GM21825 (cell line): ENCODE data around the gene ACSL1.
"Not testable (repeated sequence)": the region's sequence is repeated elsewhere in the genome, so short reads cannot be mapped to it uniquely, and the experiment has no call there.

Experiments
- ATAC-seq: cut with Tn5 transposase; IDR thresholded peaks from one replicate; pipeline ENCODE4 v1.9.1; 2021; ENCODE audit warnings: mild to moderate bottlenecking, moderate library complexity; ENCODE audit not compliant: unreplicated experiment

Gene ACSL1

DNA sequence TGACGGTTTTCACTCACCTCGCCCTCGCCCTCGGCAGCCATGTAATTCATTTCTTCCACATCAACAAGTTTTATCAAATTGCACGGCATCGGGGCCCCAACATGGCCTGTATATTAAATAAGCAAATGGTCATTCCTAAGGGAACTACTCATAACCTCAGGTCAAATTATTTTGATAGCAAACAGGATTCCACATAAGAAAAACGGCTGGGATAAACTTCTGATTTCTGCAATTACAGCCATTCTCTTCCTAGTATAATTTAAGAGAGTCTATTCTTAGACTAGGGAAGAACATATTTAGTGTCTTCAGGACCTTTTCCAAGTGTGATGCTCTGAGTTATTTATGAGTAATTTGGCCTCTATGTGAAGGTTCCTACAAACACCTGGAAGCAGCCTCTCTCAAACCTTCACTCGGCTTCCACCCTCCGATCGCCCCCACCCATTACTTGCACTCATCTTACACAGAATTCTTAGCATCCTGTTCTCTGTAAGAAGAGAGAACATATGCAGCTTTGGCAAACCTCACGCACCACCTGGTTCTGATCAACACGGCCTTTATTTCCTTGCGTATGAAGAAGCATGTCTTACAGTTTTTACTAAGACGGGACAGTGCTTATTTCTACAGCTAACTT lies 62.5 kb downstream of the ACSL1 start:
- no peak for ATAC-seq

GRCh38 chr4:184762100-184762499 lies 63.7 kb downstream of the ACSL1 start:
- ATAC-seq = peak; percentile 88

- ATAC-seq = no peak
Measured at GRCh38 chr4:184760681-184761080, 65.1 kb downstream of the ACSL1 start.

DNA sequence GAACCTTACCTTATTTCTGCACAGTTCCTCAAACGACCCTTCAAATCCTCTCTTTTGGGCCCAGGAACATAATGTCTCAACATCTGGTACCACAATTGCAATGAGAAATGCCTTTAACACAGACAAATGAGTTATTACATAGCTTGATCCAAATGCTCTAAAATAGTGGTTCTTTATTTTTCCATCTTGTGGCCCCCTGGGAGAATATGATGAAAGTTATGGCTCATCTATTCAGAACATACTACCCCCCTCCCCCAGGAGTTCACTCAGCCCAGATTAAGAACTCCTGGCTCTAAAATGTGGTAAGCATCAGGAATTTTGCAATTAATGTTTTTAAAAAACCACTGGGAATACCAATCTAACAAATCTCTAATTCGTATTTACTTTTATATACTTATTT lies 68.0 kb downstream of the ACSL1 start:
- no peak for ATAC-seq

GRCh38 chr4:184756399-184756798 lies 69.4 kb downstream of the ACSL1 start:
- no peak for ATAC-seq

GRCh38 chr4:184755278-184755677 lies 70.5 kb downstream of the ACSL1 start:
- no peak for ATAC-seq

GRCh38 chr4:184752496-184753275 lies 73.1 kb downstream of the ACSL1 start:
- ATAC-seq = no peak

- no peak for ATAC-seq
Measured at GRCh38 chr4:184751585-184751956, 74.2 kb downstream of the ACSL1 start.

- no peak for ATAC-seq
Measured at GRCh38 chr4:184750926-184751584, 74.7 kb downstream of the ACSL1 start.

- ATAC-seq = no peak
Measured at GRCh38 chr4:184748251-184748652, 77.5 kb downstream of the ACSL1 start.

GRCh38 chr4:184747034-184747830 lies 78.5 kb downstream of the ACSL1 start:
- ATAC-seq = no peak

- ATAC-seq = peak; percentile 66
Measured at GRCh38 chr4:184745831-184746795, 79.7 kb downstream of the ACSL1 start.

DNA sequence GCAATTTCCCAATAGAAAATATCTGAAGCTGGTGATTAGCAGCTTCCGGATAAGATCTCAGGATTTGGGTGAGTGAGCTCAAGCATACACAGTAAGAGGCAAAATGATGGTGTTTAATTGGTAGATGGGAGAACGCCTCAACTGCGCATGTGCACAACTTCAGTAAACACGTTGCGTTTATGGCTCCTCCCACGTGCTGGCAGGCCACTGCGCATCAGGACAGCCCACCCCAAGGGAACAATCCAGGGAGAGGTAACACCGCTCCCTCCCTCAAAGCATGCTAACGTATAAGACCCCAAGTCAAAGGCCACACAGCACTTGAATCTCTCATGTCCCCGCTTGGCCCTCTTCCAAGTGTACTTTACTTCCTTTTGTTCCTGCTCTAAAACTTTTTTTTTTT lies 81.5 kb downstream of the ACSL1 start:
- no peak for ATAC-seq

DNA sequence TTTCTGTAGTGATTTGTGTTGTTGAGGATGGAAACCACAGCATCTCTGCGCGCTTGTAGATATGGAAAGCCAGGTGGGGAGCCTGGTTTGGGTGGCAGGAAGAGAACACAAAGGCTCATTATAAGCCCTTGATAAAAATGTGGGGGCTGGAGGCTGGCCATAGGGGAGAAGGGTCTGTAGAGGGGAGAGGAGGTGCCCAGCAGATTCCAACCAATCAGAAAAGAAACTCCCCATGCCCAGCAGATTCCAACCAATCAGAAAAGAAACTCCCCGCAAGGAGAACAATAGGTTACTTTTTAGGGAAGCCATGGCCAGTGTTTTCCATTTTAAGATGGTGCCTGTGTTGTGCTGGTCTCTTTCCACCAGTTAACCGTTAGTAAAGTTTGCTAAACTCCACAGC lies 82.1 kb downstream of the ACSL1 start:
- ATAC-seq = no peak

GRCh38 chr4:184741651-184742050 lies 84.1 kb downstream of the ACSL1 start:
- not testable (repeated sequence) for ATAC-seq

- no peak for ATAC-seq
Measured at GRCh38 chr4:184740980-184741391, 84.8 kb downstream of the ACSL1 start.

DNA sequence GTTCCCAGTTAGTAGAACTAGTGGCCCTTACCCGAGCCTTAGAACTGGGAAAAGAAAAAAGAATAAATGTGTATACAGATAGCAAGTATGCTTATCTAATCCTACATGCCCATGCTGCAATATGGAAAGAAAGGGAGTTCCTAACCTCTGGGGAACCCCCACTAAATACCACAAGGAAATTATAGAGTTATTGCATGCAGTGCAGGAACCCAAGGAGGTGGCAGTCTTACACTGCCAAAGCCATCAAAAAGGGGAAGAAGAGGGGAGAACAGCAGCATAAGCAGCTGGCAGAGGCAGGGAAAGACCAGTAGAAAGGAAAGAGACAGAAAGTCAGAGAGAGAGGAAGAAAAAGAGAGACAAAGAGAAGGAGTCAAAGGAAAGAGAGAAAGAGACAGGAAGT lies 86.2 kb downstream of the ACSL1 start:
- not testable (repeated sequence) for ATAC-seq

DNA sequence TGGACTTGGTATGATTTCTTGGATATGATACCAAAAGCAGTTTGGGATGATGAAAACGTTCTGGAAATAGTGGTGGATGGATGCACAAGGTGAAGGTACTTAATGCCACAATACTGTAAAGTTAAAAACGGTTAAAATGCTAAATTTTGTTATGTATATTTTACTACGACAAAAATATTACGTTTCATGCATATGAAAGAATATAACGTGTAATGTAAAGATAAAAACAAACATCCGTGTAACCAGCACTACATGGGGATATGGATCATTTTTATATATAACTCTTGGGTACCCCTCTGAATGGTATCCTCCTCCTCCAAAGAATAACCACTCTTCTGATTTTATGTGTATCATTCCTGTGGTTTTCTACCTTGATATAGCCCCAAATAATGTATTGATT lies 91.0 kb downstream of the ACSL1 start:
- no peak for ATAC-seq

DNA sequence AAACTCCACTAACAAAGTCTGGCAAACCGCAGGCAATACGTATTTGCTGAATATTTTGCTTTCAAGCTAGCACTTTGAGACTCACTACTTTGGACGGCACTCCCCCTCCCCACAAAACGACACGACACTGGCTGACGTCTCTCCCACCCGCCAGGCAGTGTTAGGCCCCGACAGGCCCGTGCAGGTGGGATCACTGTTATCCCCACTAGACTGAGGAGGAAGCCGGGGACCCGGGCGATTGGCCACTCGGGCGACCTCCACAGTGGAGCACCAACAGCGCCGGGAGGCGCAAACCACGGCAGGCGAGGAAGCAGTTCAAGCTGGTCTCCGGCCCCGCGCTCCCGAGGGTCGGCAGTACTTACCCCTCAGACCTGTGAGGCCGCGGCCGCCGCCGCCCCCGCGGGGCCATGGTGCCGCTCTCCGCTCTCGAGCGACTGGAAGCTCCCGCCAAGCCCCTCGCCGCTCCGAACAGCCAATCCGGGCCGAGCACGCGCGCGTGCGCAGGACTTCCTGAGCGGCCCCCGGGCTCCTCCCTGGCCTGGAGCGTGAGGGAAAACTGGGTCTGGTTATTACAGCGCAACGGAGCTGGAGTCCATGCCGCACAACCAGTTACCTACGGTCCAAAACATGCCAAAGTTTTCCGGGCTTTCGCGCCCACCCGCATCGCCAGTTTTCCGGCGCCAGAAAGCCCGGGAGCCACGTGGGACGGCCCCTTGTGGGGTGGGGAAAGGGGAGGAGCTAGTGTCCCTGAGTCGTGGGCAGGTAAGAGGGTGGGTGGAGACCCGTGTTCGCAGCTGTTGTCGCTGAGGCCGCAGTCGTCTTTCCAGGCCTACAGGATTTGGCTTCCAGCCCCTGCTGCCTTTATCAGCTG lies 91.9 kb downstream of the ACSL1 start, which contains the start of gene CENPU:
CENPU (minus strand) TSS at position 443 of the 871 bp plus-strand sequence; CDS start at position 409, 34 bp downstream.
- ATAC-seq = peak; percentile 94
